CD4-positive, alpha-beta T cell (primary cell): ENCODE measurements around the gene C14orf119. TPM values are rescaled to one million over a fixed set of nuclear protein-coding genes. Genes with fewer than 3 reads are reported as not detected.

Experiments
- ATAC-seq: fragments of 200-7000 bp; cut with Tn5 transposase; one replicate; pipeline ENCODE4 v1.10.0; 2022; ENCODE audit warnings: mild to moderate bottlenecking; ENCODE audit not compliant: poor library complexity
- CTCF ChIA-PET: fragments of 350-600 bp; sonication (Branson Sonifier 250); formaldehyde crosslinking; loops from one replicate; lab custom pipeline; 2021; ENCODE audit warnings: antibody characterized with exemption, inconsistent platforms; lab: Charles Lee
- POLR2A ChIA-PET: fragments of 350-600 bp; sonication (Branson Sonifier 250); formaldehyde crosslinking; loops from one replicate; lab custom pipeline; 2021; ENCODE audit warnings: antibody characterized with exemption, inconsistent platforms; lab: Charles Lee
- DNase-seq, 14 experiments: peaks; one replicate each; pipeline ENCODE4 v3.0.0-alpha.2; 2013 to 2020; ENCODE audit warnings: mixed read lengths in 2 of 14
- H3K27ac ChIP-seq, 2 donors: one replicate each; pipeline versions ENCODE4 v1.5.1 to v1.7.0; 2013; ENCODE audit warnings: low read length in 2 of 2, low read depth in 1 of 2, mild to moderate bottlenecking in 1 of 2
- H3K27me3 ChIP-seq, 2 experiments: 1 replicate in 1 of 2; 2 replicates in 1 of 2; pipeline versions ENCODE4 v1.6.1 to v1.7.0; 2013; ENCODE audit warnings: low read length in 2 of 2, control low read depth in 1 of 2, mild to moderate bottlenecking in 1 of 2, moderate library complexity in 1 of 2; ENCODE audit not compliant: insufficient read depth in 2 of 2, control insufficient read depth in 1 of 2
- H3K36me3 ChIP-seq: one replicate; pipeline ENCODE4 v1.6.1; 2013; ENCODE audit warnings: low read length, control low read depth; ENCODE audit not compliant: insufficient read depth
- H3K4me1 ChIP-seq: one replicate; pipeline ENCODE4 v1.6.1; 2013; ENCODE audit warnings: low read length, control low read depth; ENCODE audit not compliant: insufficient read depth
- H3K4me3 ChIP-seq: one replicate; pipeline ENCODE4 v1.5.1; 2013; ENCODE audit warnings: mild to moderate bottlenecking, low read length, moderate library complexity
- H3K9me3 ChIP-seq, 2 experiments: 1 replicate in 1 of 2; 2 replicates in 1 of 2; pipeline versions ENCODE4 v1.6.1 to v1.7.0; 2013; ENCODE audit warnings: low read length in 2 of 2, mild to moderate bottlenecking in 2 of 2, control low read depth in 1 of 2, moderate library complexity in 1 of 2; ENCODE audit not compliant: control insufficient read depth in 1 of 2, insufficient read depth in 1 of 2
- H3K27ac Mint-ChIP-seq: one replicate; pipeline ENCODE4 v1.8.0; 2020; ENCODE audit warnings: mixed read lengths
- H3K27me3 Mint-ChIP-seq: one replicate; pipeline ENCODE4 v1.8.0; 2021; ENCODE audit warnings: mixed read lengths
- H3K36me3 Mint-ChIP-seq: one replicate; pipeline ENCODE4 v1.8.0; 2021; ENCODE audit warnings: low read depth, mixed read lengths
- H3K4me1 Mint-ChIP-seq: one replicate; pipeline ENCODE4 v1.8.0; 2021; ENCODE audit warnings: low read depth, mixed read lengths
- H3K4me3 Mint-ChIP-seq: one replicate; pipeline ENCODE4 v1.8.0; 2020; ENCODE audit warnings: mild to moderate bottlenecking, mixed read lengths
- H3K9me3 Mint-ChIP-seq: one replicate; pipeline ENCODE4 v1.8.0; 2020; ENCODE audit warnings: mixed read lengths
- CTCF ChIP-seq: fragments of 200-600 bp; IDR thresholded peaks from one replicate; pipeline ENCODE4 v1.8.0; 2022; ENCODE audit warnings: antibody characterized with exemption, mild to moderate bottlenecking
- intact Hi-C, 2 experiments: fragments of 100-400 bp; cut with DNase I in 1 of 2; cut with micrococcal nuclease in 1 of 2; formaldehyde crosslinking; loops; one replicate each; pipeline versions ENCODE4 v1.15.1 to v1.9.0; 2023 to 2025; cut with DNase I, micrococcal nuclease
- total RNA-seq, 174 experiments: library from RNA in 2 of 174; stranded (reverse) in 2 of 174; gene quantifications; one replicate each; pipeline ENCODE4 v1.2.3 and lab custom pipeline; 2021 to 2026

Gene C14orf119
- total RNA-seq, 2 experiments from 2014 or later, result 3.1 to 3.9 TPM

- ChIA-PET POLR2A (no interaction called here), CTCF (no interaction called here)
- no peak overlapping the region for H3K27ac ChIP-seq
- no peaks in the 10 kb centered on the region for H3K4me1 ChIP-seq
- H3K4me3 ChIP-seq, result no peak overlapping the region
- Mint-ChIP-seq H3K36me3 (no peaks in the 10 kb centered on the region), H3K4me3 (no peak overlapping the region), H3K27me3 (peaks cover 4% of the 10 kb centered on the region), H3K9me3 (no peaks in the 10 kb centered on the region), H3K4me1 (no peaks in the 10 kb centered on the region), H3K27ac (no peak overlapping the region)
- DNase-seq (no peak), ATAC-seq (no peak)
- TF ChIP-seq CTCF, result no peak
- no peaks in the 10 kb centered on the region for H3K36me3 ChIP-seq
- intact Hi-C loops, result no loop called here
- H3K9me3 ChIP-seq, result no peaks in the 10 kb centered on the region
- no peaks in the 10 kb centered on the region for H3K27me3 ChIP-seq
These were observed 45.1 kb downstream of the C14orf119 start for GRCh38 chr14:23140371-23140770.

GRCh38 chr14:23141706-23142444, 46.6 kb downstream of the C14orf119 start:
- Mint-ChIP-seq H3K36me3 (no peaks in the 10 kb centered on the region), H3K27me3 (peaks cover 5% of the 10 kb centered on the region), H3K9me3 (no peaks in the 10 kb centered on the region), H3K4me1 (no peaks in the 10 kb centered on the region), H3K27ac (no peak overlapping the region), H3K4me3 (no peak overlapping the region)
- Histone ChIP-seq H3K4me1 (no peaks in the 10 kb centered on the region), H3K27ac (no peak overlapping the region), H3K27me3 (no peaks in the 10 kb centered on the region), H3K4me3 (no peak overlapping the region), H3K9me3 (no peaks in the 10 kb centered on the region), H3K36me3 (no peaks in the 10 kb centered on the region)
- ATAC-seq (no peak), DNase-seq (no peak)
- TF ChIP-seq CTCF, result no peak
- CTCF ChIA-PET, result no interaction called here
- POLR2A ChIA-PET, result no interaction called here
- intact Hi-C loops, result no loop called here

- Histone ChIP-seq H3K4me3 (no peak overlapping the region), H3K27me3 (no peaks in the 10 kb centered on the region), H3K4me1 (no peaks in the 10 kb centered on the region), H3K9me3 (no peaks in the 10 kb centered on the region), H3K27ac (no peak overlapping the region), H3K36me3 (no peaks in the 10 kb centered on the region)
- H3K27ac Mint-ChIP-seq, result no peak overlapping the region
- no peaks in the 10 kb centered on the region for H3K36me3 Mint-ChIP-seq
- H3K4me1 Mint-ChIP-seq, result no peaks in the 10 kb centered on the region
- ChIA-PET CTCF (no interaction called here), POLR2A (no interaction called here)
- no peak overlapping the region for H3K4me3 Mint-ChIP-seq
- no peak for DNase-seq
- ATAC-seq, result no peak
- intact Hi-C loops, result no loop called here
- TF ChIP-seq CTCF, result no peak
- H3K9me3 Mint-ChIP-seq, result no peaks in the 10 kb centered on the region
- peaks cover 14% of the 10 kb centered on the region for H3K27me3 Mint-ChIP-seq
These were observed 47.5 kb downstream of the C14orf119 start for GRCh38 chr14:23142826-23143225.
